NCI-H1105 treated with DMSO at 0.1 percent for 48 hours (cell line): ENCODE measurements around the gene SPCS1.
"Not testable (repeated sequence)": the region's sequence is repeated elsewhere in the genome, so short reads cannot be mapped to it uniquely, and the experiment has no call there.

Experiments
- DNase-seq: peaks from one replicate; lab custom pipeline; 2025; lab: John Stamatoyannopoulos, UW

SPCS1 gene

DNA sequence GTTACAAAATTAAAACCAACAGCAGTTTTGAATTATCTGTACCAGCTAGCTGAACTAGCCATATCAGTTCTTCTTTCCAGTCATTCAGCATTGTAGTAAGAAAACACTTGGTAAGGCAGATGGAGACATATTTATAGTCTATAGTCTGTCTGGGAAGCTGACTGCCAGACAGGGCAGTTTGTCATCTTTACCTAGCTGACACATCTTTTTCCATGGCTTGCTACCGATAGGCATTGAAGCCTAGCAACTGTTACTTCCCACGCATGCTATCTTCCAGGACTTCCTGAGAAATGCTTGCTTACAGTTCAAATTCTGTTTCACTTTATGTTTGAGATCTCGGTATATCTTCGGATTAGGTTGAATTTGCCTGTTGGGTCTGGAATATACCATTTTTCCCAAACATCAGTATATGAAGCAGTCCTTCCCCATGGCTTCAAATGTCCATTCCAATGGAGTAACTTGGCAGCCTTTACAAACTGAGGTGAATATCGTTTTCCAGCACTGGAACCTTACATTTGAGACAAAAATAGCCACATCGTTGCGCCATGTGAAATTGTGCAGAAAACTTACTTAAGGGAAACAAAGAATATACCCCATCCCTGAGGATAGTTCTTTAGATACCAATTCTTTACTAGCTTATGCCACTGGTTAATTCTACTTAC is 11.2 kb upstream of the SPCS1 start:
- DNase-seq: no peak

GRCh38 chr3:52695798-52696671 is 9.9 kb upstream of the SPCS1 start:
- no peak for DNase-seq

DNA sequence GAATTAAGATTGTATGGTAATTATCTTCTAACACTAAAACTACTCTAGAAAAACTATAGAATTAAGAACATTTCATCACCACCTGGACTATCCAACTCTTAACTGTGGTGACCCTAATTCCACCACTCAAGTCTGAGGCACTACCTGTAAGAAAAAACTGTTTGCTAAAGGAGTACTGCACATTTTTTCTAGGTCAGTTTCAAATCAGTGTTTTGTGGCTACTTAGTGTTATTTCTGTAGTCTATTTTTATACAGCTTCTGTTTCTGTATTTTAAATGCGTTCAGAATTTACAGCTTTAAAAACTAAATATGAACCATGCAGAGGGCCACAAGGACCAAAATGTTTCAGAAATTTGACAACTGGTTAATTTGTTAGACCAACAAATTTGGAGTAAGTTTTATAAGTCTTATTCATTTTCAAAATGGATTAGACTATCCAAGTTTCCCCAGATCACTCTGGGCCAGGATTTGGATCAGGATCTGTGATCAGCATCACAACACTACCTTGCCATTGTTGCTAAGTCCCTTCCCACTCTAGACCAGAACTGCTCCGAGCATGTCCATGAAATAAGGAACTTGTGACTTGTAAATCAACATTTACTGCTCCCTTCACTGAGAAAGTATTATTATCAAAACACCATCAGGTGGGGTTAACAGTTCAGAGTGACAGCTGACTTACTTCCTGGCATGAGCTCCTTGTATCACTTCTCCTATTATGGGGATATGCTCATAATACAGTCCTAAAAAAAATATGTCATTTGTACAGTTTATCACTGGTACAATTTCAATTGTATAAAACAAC is 8.9 kb upstream of the SPCS1 start:
- DNase-seq: no peak

DNA sequence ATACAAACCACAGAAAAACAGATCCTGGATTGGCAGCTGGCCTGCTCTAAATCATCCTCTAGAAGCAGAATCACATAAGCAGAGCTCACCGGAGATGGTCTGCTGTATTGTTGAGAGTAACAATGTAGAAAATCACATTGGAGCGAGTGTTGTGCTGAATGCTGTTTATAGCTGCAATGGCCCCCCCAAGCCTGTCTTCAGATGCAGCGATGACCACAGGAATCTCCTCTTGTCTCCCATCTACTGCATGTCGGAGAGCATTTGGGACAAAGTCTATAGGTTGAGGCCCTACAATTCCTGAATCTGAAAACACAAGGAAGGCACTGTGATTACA is 8.3 kb upstream of the SPCS1 start:
- no peak for DNase-seq

- no peak for DNase-seq
Measured at GRCh38 chr3:52703341-52703740, 2.6 kb upstream of the SPCS1 start.

DNA sequence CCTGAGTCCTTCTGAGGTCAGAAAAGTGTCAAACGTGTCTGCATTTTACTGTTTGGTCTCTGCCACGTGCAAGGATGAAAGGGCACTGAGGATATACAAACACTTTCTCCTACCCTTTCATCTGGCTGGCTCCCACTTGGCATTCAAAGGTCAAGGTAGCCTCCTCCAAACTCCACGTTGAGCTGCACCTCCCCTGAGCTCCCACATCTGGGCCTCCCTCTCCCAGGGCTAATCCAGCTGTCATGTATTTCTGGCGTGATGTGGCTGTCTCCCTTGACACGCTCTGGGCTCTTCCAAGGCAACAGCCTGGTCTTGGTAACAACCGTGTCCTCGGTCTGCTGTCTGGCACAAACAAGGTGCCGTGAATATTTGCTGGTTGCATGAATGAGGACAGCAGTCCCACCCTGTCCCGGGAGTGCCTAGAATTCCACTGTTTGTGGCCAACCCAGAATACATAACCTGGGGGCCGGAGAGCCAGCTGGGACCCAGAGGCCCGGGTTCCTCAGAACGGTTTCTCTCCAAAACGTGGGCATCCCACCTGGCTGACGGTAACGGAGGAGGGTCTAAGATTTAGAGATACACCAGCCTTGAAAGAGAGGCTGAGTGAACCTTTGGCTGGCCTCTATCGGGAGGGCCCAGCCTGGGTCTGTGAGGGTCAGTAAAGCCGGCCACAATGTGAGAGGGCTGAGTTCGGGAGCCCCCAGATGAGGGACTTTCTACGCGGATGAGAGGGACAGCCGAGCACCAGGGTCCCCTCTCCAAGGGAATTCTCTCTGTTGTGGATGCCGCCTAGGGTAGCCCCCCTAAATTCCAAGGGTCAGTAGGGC is 1.1 kb upstream of the SPCS1 start:
- no peak for DNase-seq

DNA sequence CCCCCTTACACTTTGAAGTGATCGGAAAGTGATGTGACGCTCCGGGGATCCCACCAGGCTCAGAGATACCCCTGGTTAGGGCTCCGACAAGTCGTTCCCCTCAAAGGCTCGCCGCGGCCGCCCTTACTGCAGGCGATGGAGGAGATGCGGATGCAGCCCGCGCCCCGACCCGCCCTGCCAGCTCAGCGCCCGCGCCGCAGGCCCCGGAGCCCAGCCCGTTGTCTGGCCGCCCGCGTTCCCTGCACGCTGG is 543 bp upstream of the SPCS1 start:
- no peak for DNase-seq

DNA sequence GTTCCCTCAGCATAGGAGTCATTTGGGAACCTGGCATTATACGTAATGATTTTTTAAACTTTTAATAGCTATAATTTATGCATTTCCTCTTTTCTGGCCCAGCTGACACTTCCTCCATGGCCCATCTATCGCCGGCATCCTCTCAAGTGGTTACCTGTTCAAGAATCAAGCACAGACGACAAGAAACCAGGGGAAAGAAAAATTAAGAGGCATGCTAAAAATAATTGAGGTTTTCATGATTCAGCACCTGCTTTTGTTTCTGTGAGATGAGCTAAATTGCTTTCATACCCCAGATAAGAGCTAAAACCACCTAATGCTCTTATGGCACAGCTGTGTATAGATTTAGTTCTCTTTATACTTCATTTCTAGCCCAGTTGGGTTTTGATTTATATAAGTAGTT is 1.7 kb downstream of the SPCS1 start:
- no peak for DNase-seq

DNA sequence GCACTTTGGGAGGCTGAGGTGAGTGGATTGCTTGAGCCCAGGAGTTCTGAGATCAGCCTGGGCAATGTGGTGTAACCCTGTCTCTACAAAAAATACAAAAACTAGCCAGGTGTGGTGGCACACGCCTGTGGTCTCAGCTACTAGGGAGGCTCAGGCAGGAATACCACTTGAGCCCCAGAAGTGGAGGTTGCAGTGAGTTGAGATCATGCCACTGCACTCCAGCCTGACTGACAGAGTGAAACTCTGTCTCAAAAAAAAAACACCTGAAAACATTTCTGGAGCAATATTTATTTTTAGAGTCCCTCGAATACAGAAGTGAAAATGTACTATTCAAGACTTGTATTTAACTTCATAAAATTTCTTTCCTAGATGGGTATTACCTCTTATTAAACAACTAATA is 4.6 kb downstream of the SPCS1 start:
- DNase-seq: no peak

DNA sequence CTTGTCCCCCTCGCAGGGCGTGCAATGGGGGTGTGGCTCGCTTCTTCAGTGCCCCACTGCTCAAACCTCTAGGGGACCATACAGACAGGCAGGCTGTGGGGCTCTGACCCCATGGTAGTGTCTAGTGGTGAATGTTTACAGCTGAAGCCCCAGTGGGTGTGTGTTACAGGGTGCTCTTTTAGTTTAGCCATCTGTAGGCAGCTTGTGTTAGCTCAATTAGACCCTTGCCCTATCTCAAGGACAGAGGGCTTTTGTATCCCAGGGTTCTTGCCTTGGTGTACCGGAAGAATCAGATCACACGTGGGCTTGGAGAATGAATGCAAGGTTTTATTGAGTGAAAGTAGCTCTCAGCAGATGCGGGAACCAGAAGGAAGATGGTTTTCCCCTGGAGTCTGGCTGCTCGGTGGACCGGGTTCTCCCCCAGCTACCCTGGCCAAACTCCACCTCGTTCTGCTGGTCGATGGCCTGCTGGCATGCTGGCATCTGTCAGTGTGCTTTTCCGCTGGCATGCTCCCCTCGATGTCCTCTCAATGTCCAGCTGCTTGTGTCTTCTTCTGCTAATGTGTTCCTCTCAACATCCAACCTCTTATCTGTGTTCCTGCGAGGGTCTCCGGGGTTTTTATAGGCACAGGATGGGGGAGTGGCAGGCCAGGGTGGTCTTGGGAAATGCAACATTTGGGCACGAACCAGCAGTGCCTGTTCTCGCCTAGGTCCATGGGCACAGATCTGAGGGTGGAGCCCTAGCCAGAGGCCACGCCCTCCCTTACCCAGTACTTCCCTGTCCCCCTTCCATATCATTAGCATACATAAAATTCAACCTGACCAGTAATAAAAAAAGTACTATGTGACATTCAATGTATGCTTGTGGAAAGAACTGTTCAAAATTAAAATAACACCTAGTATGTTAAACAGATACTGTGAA is 6.6 kb downstream of the SPCS1 start:
- DNase-seq: no peak

DNA sequence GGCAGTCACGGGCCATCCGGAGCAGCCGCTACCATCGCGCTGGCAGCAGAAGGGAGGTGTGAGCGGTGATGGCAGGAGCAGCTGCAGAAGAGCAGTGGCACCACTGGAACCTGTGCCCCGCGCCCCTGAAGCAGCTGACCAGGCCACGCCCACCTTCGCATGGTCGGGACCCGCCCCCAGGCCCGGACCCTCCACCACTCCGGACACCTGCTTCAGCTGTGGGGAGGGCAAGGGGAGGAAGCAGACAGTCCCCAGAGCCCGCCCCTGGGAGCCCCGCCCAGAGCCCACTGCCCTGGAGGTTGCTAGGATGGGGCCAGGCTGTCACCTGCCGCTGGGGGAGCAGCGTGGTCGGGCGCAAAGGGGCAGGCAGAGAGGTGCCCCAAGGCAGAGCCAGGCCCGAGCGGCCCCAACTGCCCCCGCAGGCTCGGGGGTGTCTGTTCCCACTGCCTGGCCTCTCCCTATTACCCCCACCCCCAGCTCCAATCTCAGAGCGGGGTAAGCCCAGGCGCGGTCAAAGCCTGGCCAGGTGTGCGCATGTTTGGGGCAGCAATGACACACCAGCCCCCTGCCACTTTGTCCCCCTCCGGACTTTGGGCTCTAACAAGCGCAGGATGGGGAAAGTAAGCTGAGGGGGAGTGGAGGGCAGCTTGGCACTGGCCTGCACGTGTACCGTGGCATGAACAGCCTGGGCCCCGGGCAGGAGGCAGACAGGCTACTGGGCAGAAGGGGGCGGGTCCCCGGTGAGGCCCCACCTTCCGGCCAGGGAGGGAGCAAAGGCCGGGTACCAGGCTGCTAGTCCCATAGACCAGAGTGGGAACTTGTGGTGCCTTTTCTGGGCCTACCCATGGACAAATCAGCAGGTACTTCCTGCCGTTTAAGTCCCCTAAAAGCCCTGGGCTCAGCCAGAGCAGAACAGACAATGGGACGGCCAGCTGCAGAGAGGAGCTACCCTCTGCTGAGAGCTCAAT is 8.7 kb downstream of the SPCS1 start:
- DNase-seq: no peak

- no peak for DNase-seq
Measured at GRCh38 chr3:52715714-52716305, 9.9 kb downstream of the SPCS1 start.

- no peak for DNase-seq
Measured at GRCh38 chr3:52719618-52720017, 13.7 kb downstream of the SPCS1 start.

DNA sequence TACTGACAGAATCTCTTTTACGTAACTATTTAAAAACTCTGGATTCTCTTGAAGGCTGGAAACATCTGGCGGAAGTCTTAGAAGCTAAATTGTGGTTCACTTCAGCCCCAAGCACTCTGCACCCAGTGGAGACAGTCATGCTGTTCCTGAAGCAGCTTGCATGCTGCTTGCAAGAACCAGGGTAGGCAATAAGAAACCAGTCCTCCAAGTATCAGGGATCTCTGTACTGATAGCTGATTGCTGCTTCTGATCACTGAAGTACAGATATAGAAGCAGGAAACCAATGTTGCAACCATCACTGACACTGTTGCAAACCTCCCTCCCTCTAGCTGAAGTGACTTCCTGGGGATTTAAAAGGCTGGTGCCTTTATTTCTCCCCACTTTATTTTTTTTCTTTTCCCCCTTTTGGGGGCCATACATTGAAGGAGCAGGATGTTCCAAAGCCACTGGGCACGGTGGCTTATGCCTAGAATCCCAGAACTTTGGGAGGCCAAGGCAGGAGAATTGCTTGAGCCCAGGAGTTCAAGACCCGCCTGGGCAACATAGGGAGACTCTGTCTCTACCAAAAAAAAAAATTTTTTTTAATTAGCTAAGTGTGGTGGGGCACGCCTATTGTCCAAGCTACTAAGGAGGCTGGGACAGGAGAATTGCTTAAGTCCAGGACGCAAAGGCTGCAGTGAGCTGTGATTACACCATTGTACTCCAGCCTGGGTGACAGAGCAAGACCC is 15.3 kb downstream of the SPCS1 start:
- DNase-seq: no peak

DNA sequence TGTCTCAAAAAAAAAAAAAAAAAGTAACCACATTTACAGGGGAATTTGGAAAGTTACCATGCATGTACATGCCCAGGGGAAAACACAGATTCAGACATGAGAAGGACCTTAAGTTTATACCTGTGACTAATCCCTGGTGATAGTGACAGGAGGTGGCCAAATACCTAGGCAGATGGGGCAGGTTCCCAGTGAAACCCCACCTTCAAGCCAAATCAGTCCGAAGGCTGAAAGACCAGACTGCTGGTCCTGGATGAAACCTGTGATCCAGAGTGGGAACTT is 15.8 kb downstream of the SPCS1 start:
- no peak for DNase-seq

DNA sequence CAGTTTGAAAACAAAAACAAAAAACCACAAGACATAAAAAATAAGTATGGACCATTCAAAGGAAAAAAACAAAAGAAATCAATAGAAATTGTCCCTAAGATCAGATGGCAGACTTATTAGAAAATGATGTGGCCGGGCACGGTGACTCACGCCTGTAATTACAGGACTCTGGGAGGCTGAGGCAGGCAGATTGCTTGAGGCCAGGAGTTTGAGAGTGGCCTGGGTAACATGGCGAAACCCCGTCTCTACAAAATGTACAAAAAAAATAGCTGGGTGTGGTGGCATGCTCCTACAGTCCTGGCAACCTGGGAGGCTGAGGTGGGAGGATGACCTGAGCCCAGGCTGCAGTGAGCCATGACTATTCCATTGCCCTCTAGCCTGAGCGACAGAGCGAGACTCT is 16.6 kb downstream of the SPCS1 start:
- no peak for DNase-seq

DNA sequence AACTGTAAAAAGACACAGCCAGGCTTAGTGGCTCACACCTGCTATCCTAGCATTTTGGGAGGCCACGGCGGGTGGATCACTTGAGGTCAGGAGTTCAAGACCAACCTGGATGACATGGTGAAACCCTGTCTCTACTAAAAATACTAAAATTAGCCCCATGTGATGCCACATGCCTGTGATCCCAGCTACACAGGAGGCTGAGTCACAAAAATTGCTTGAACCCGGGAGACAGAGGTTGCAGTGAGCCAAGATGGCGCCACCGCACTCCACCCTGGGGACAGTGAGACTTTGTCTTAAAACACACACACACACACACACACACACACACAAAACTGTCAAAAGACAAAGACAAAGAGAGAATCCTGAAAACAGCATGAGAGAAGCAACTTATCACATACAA is 18.0 kb downstream of the SPCS1 start:
- no peak for DNase-seq

- no peak for DNase-seq
Measured at GRCh38 chr3:52724511-52724910, 18.6 kb downstream of the SPCS1 start.

- DNase-seq: not testable (repeated sequence)
Measured at GRCh38 chr3:52728753-52729152, 22.8 kb downstream of the SPCS1 start.
